CD14-positive monocyte (primary cell): ENCODE data around the gene CDKN2B-AS1. TPM values are rescaled to one million over a fixed set of nuclear protein-coding genes. Genes with fewer than 3 reads are reported as not detected.

Experiments used
- DNase-seq, 3 donors: peaks; one replicate each; pipeline ENCODE4 v3.0.0-alpha.2; 2011 to 2022
- H2AFZ ChIP-seq: 2 replicates; pipeline ENCODE4 v1.6.0; 2012; ENCODE audit warnings: mild to moderate bottlenecking, low read depth, low read length, inconsistent platforms; ENCODE audit not compliant: insufficient read depth, poor library complexity, severe bottlenecking
- H3K27ac ChIP-seq, 2 donors: 1 replicate in 1 of 2; 2 replicates in 1 of 2; pipeline ENCODE4 v1.5.1; 2012 to 2013; ENCODE audit warnings: low read length in 2 of 2, control low read depth in 1 of 2, inconsistent platforms in 1 of 2, low read depth in 1 of 2, mild to moderate bottlenecking in 1 of 2
- H3K27me3 ChIP-seq, 2 donors: one replicate each; pipeline versions ENCODE4 v1.6.0 to v1.6.1; 2011 to 2013; ENCODE audit warnings: low read length in 2 of 2; ENCODE audit not compliant: control insufficient read depth in 2 of 2, insufficient read depth in 2 of 2
- H3K36me3 ChIP-seq, 2 donors: replicated peaks in 1 of 2; 1 replicate in 1 of 2; 2 replicates in 1 of 2; pipeline versions ENCODE4 v1.5.1 to v1.6.1; 2012 to 2013; ENCODE audit warnings: low read length in 2 of 2, control low read depth in 1 of 2, inconsistent platforms in 1 of 2, mild to moderate bottlenecking in 1 of 2; ENCODE audit not compliant: insufficient read depth in 2 of 2, control insufficient read depth in 1 of 2
- H3K4me1 ChIP-seq, 2 donors: 1 replicate in 1 of 2; 2 replicates in 1 of 2; pipeline versions ENCODE4 v1.5.1 to v1.6.1; 2012 to 2013; ENCODE audit warnings: low read length in 2 of 2, control low read depth in 1 of 2, inconsistent platforms in 1 of 2, mild to moderate bottlenecking in 1 of 2, moderate library complexity in 1 of 2; ENCODE audit not compliant: insufficient read depth in 2 of 2, control insufficient read depth in 1 of 2
- H3K4me2 ChIP-seq: replicated peaks from 2 replicates; pipeline ENCODE3; 2012; ENCODE audit warnings: low read length, moderate library complexity, mild to moderate bottlenecking; ENCODE audit not compliant: poor library complexity, severe bottlenecking; ENCODE audit errors: extremely low read depth
- H3K4me3 ChIP-seq, 3 experiments: fragments of 200-600 bp in 1 of 3; sonication (generic) in 1 of 3; replicated peaks in 1 of 3; 1 replicate in 2 of 3; 2 replicates in 1 of 3; pipeline ENCODE4 v1.5.1; 2011 to 2013; ENCODE audit warnings: low read length in 3 of 3, mild to moderate bottlenecking in 3 of 3, control low read depth in 2 of 3, low read depth in 2 of 3, inconsistent platforms in 1 of 3, moderate library complexity in 1 of 3
- H3K79me2 ChIP-seq: 2 replicates; pipeline ENCODE4 v1.6.0; 2012; ENCODE audit warnings: mild to moderate bottlenecking, control low read depth, inconsistent platforms, low read length, moderate library complexity; ENCODE audit not compliant: insufficient read depth
- H3K9ac ChIP-seq: 2 replicates; pipeline ENCODE4 v1.6.0; 2017; ENCODE audit warnings: low read length, mild to moderate bottlenecking; ENCODE audit not compliant: insufficient read depth, poor library complexity, severe bottlenecking
- H3K9me3 ChIP-seq, 2 donors: replicated peaks in 1 of 2; 1 replicate in 1 of 2; 2 replicates in 1 of 2; pipeline versions ENCODE4 v1.5.1 to v1.6.1; 2012 to 2013; ENCODE audit warnings: low read length in 2 of 2, control low read depth in 1 of 2; ENCODE audit not compliant: control insufficient read depth in 1 of 2, insufficient read depth in 1 of 2
- H4K20me1 ChIP-seq: 2 replicates; pipeline ENCODE4 v1.6.0; 2012; ENCODE audit warnings: mild to moderate bottlenecking, low read length, control low read depth, moderate library complexity; ENCODE audit not compliant: insufficient read depth
- H3K27ac Mint-ChIP-seq, 7 donors: one replicate each; pipeline ENCODE4 v1.8.0; 2020; ENCODE audit warnings: mild to moderate bottlenecking in 7 of 7, mixed read lengths in 7 of 7, moderate library complexity in 6 of 7, inconsistent platforms in 2 of 7
- H3K27me3 Mint-ChIP-seq, 3 donors: one replicate each; pipeline ENCODE4 v1.8.0; 2021 to 2022; ENCODE audit warnings: low read depth in 3 of 3, mild to moderate bottlenecking in 3 of 3, mixed read lengths in 3 of 3, moderate library complexity in 3 of 3, inconsistent platforms in 1 of 3
- H3K36me3 Mint-ChIP-seq, 2 donors: one replicate each; pipeline ENCODE4 v1.8.0; 2020; ENCODE audit warnings: mixed read lengths in 2 of 2, inconsistent platforms in 1 of 2, mild to moderate bottlenecking in 1 of 2
- H3K4me1 Mint-ChIP-seq: one replicate; pipeline ENCODE4 v1.8.0; 2020; ENCODE audit warnings: mild to moderate bottlenecking, mixed read lengths
- H3K4me3 Mint-ChIP-seq, 2 donors: one replicate each; pipeline ENCODE4 v1.8.0; 2020; ENCODE audit warnings: mild to moderate bottlenecking in 2 of 2, mixed read lengths in 2 of 2, moderate library complexity in 1 of 2
- H3K9me3 Mint-ChIP-seq, 7 donors: one replicate each; pipeline ENCODE4 v1.8.0; 2020 to 2022; ENCODE audit warnings: mixed read lengths in 7 of 7, mild to moderate bottlenecking in 6 of 7, moderate library complexity in 6 of 7, inconsistent platforms in 2 of 7
- WGBS: methylation state at CpG from one replicate; pipeline ENCODE4 v1.1.5; 2013; ENCODE audit warnings: missing lambda C conversion rate; ENCODE audit not compliant: insufficient coverage; 5-methylcytosine and 5-hydroxymethylcytosine counted together
- intact Hi-C, 2 donors: fragments of 100-400 bp; cut with micrococcal nuclease; formaldehyde crosslinking; loops; one replicate each; pipeline versions ENCODE4 v1.15.0 to v1.15.1; 2023
- polyA plus RNA-seq, 3 donors: library from polyadenylated mRNA; depleted of rRNA in 1 of 3; unstranded in 2 of 3; stranded (reverse) in 1 of 3; fragments of 300-500 nt in 2 of 3; fragments of >200 nt in 1 of 3; fragmentation: Illumina TruSeq in 2 of 3; gene quantifications; 1 replicate in 2 of 3; 2 replicates in 1 of 3; pipeline ENCODE4 v1.2.3, GENCODE V29; 2012 to 2021
- TF ChIP-seq, protein P1 (sequence below): fragments of 200-600 bp; IDR thresholded peaks from one replicate; pipeline ENCODE4 v1.8.0; 2022; ENCODE audit warnings: antibody characterized with exemption, mild to moderate bottlenecking

The CDKN2B-AS1 gene
- polyA plus RNA-seq, 3 donors: 0.35 to 0.55 (median 0.50) TPM

DNA sequence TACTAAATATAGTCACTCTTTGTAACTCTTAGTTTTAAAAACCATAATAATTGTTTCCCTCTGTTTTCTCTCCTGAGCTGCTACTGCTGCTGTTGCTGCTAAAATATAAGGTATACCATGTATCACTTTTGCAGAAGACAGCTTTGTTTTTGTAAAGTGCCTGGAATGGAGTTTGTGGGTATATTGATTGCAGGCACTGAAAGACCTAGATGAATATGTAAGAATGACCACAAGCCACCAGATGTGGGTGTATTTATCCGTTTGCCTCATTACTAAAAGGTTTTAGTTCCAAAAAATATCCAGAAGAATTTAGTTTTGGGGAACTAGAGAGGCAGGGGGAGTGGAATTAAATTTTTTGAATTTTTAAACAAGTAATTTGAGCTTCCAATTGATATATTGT, 165.6 kb downstream of the CDKN2B-AS1 start:
- H3K4me1 ChIP-seq: peaks cover 39 to 49% of the 10 kb centered on the region in 2 donors
- no peaks in the 10 kb centered on the region for H3K79me2 ChIP-seq

DNA sequence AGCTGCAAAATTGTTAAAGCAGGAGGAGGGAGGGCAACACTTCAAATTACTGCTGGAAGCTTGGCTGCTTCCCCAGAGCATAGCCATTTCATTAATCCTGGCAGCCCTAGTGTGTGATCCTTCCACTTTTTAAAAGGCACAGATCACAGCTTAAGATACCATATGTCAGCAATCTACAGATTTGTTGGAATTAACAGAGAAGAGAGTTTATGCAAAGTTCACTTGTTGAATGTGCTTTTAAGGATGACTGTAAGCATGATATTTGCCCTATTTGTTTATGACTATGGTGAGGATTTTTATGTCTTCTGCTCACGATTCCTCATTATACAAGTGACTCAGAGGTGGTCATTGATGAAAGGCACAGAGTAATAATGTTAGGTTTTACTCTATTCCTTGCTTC, 170.6 kb downstream of the CDKN2B-AS1 start:
- peaks cover 33 to 55% of the 10 kb centered on the region in 2 donors for H3K4me1 ChIP-seq
- TF ChIP-seq, protein P1, sequence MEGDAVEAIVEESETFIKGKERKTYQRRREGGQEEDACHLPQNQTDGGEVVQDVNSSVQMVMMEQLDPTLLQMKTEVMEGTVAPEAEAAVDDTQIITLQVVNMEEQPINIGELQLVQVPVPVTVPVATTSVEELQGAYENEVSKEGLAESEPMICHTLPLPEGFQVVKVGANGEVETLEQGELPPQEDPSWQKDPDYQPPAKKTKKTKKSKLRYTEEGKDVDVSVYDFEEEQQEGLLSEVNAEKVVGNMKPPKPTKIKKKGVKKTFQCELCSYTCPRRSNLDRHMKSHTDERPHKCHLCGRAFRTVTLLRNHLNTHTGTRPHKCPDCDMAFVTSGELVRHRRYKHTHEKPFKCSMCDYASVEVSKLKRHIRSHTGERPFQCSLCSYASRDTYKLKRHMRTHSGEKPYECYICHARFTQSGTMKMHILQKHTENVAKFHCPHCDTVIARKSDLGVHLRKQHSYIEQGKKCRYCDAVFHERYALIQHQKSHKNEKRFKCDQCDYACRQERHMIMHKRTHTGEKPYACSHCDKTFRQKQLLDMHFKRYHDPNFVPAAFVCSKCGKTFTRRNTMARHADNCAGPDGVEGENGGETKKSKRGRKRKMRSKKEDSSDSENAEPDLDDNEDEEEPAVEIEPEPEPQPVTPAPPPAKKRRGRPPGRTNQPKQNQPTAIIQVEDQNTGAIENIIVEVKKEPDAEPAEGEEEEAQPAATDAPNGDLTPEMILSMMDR: no peak
- H3K27ac Mint-ChIP-seq: no peak overlapping the region
- H4K20me1 ChIP-seq: no peaks in the 10 kb centered on the region
- no peaks in the 10 kb centered on the region for H3K27me3 ChIP-seq
- WGBS: no CpG with 5 or more reads among the region's 1 CpG
- H3K27ac ChIP-seq: no peak overlapping the region
- no peak overlapping the region for H3K4me3 Mint-ChIP-seq
- no peak overlapping the region for H3K9ac ChIP-seq
- no peak overlapping the region for H3K4me3 ChIP-seq
- intact Hi-C loops: no loop called here
- H3K36me3 ChIP-seq: no peaks in the 10 kb centered on the region
- peaks cover 40% of the 10 kb centered on the region for H3K4me1 Mint-ChIP-seq
- no peak for DNase-seq
- no peak overlapping the region for H2AFZ ChIP-seq
- no peaks in the 10 kb centered on the region for H3K9me3 ChIP-seq
- H3K27me3 Mint-ChIP-seq: peaks cover 0 to 5% (median 3%) of the 10 kb centered on the region in 3 donors
- no peaks in the 10 kb centered on the region for H3K9me3 Mint-ChIP-seq
- no peaks in the 10 kb centered on the region for H3K36me3 Mint-ChIP-seq
- H3K79me2 ChIP-seq: no peaks in the 10 kb centered on the region
- H3K4me2 ChIP-seq: no peak overlapping the region

More for the DNA sequence above, 165.6 kb downstream of the CDKN2B-AS1 start:
- TF ChIP-seq, protein P1: no peak
- Histone ChIP-seq H3K36me3 (no peaks in the 10 kb centered on the region), H3K4me3 (peak overlapping the region in 1 of 3 experiments; percentile 53), H3K9ac (no peak overlapping the region), H3K27me3 (no peaks in the 10 kb centered on the region), H4K20me1 (no peaks in the 10 kb centered on the region), H3K27ac (peak overlapping the region in 1 of 2 donors; percentile 88), H3K4me2 (peak overlapping the region; percentile 62), H2AFZ (no peak overlapping the region), H3K9me3 (no peaks in the 10 kb centered on the region)
- H3K4me1 Mint-ChIP-seq: peaks cover 46% of the 10 kb centered on the region
- intact Hi-C loops: no loop called here
- H3K4me3 Mint-ChIP-seq: no peak overlapping the region
- H3K27ac Mint-ChIP-seq: peak overlapping the region; percentile 83 to 94 (median 93)
- DNase-seq: no peak
- no peaks in the 10 kb centered on the region for H3K9me3 Mint-ChIP-seq
- peaks cover 0 to 5% (median 3%) of the 10 kb centered on the region in 3 donors for H3K27me3 Mint-ChIP-seq
- no CpG with 5 or more reads among the region's 1 CpG for WGBS
- no peaks in the 10 kb centered on the region for H3K36me3 Mint-ChIP-seq
